ENCODE data around the gene CCDC85B.
"Not testable (repeated sequence)": the region's sequence is repeated elsewhere in the genome, so short reads cannot be mapped to it uniquely, and the experiment has no call there.

CCDC85B gene

DNA sequence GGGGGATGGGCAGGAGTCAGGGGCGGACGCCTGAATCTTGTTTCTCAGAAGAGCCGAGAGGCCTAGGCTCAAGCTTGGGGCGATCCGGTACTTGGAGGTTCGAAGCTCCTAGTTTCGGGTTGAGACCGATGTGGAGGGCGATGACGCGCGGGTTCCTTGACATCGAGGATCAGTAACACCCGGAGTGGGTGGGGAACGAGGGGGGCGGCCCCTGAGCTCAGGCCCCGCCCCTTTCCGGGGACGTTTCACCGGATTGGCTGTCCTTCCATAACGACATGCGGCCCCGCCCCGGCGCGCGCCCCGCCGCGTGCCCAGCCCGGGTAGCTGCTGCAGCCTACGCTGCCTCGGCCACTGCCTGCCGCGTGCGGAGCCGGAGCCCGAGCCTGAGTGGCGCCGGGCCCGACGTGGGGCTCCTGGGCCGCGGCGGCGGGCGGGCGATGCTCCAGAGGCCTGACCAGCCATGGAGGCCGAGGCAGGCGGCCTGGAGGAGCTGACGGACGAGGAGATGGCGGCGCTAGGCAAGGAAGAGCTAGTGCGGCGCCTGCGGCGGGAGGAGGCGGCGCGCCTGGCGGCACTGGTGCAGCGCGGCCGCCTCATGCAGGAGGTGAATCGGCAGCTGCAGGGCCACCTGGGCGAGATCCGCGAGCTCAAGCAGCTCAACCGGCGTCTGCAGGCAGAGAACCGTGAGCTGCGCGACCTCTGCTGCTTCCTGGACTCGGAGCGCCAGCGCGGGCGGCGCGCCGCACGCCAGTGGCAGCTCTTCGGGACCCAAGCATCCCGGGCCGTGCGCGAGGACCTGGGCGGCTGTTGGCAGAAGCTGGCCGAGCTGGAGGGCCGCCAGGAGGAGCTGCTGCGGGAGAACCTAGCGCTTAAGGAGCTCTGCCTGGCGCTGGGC, at the start of gene CCDC85B:
Gene CCDC85B, plus strand, starts transcription at position 350 of the 895 bp plus-strand sequence. Its CDS starts 111 bp downstream, at position 461.
- peak; percentile 98 for DNase-seq

DNA sequence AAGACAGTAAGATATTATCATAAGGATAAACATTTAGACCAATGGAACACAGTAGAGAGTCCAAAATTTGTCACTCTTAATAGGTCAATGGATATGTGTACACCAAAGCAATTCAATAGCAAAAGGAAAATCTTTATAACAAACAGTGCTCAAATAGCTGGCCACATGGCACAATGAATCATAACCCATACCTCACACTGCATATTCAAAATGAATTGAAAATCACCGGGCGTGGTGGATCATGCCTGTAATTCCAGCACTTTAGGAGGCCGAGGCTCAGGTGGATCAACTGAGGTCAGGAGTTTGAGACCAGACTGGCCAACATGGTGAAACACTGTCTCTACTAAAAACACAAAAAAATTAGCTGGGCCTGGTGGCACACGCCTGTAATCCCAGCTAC, 48.3 kb upstream of the CCDC85B start:
- no peak for DNase-seq

DNA sequence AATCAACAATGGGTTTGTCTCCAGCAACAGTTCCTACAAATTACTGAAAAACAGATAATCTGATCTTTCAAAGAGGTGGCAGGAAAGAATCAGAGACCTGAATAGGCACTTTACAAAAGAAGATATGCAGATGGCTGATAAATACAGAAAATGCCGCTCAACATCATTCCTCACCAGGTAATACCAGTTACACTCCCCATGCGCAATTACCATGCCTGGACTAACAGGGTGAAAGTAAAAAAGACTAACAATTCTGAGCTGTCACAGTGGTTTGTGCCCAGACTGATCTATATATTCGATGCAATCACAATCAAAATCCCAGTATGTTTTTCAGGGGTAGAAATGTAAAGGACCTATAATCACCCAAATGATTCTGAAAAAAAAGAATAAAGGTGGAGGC, 46.7 kb upstream of the CCDC85B start:
- DNase-seq, result no peak

DNA sequence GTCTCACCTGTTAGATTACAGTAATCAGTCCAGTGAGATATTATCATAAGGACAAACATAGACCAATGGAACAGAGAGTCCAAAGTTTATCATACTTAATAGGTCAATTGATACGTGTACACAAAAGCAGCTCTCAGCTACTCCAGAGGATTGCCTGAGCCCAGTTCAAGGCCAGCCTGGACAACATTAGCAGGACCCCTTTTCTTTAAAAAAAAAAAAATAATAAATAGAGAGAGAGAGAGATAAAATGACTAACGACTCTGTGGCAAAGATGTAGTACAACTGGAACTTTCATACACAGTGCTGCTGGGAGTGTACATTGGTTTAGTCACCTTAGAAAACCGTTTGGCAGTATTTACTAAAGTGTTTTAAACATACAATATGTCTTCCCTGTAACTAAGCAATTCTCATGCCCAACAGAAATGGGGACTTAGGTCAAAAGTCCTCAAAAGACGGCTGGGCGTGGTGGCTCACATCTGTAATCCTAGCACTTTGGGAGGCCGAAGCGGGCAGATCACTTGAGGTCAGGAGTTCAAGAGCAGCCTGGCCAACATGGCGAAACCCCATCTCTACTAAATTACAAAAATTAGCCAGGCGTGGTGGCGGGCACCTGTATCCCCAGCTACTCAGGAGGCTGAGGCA, 46.1 kb upstream of the CCDC85B start:
- no peak for DNase-seq

DNA sequence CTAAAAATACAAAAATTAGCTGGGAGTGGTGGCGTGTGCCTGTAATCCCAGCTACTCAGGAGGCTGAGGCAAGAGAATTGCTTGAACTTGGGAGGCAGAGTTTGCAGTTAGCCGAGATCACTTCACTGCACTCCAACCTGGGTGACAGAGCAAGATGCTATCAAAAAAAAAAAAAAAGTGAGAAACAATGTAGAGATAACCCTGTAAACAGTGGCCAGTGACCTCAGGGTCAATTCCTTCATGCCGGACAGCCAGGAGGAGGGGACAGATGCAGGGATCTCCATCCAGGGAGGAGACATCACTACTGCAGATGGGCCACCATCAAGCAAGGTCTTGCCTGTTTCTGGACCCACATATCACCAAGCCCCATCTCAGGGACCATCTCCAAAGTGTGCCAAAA, 42.7 kb upstream of the CCDC85B start:
- DNase-seq, result no peak

DNA sequence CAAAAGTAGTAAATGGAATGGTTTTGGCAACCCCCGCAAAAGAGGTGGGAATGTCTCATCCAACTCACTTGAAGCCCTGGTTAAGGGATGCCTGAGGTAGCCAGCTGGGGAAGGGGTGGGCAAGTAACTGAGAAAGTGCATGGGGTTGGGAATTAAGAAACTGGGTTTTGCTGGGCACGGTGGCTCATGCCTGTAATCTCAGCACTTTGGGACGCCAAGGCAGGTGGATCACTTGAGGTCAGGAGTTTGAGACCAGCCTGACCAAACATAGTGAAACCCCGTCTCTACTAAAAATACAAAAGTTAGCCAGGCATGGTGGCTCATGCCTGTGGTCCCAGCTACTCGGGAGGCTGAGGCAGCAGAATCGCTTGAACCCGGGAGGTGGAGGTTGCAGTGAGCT, 41.8 kb upstream of the CCDC85B start:
- DNase-seq, result not testable (repeated sequence)

DNA sequence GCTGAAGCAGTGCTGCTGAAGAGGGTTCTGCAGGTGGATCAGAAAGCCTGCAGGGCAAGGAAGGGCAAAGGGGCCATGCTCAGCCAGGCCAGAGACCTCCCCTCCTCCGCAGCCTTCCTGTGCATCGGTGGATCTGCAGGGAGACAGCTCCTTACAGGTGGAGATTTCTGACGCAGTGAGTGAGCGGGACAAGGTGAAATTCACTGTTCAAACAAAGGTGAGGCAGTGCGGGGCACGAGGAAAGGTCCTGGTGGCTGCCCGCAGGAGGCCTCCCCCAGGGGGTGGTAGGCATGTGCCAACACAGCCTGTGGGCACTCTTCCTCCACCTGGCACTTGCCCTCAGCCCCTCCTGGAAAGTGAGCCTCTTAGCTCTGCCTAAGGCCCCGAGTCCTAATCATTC, 41.1 kb upstream of the CCDC85B start:
- DNase-seq, result no peak

DNA sequence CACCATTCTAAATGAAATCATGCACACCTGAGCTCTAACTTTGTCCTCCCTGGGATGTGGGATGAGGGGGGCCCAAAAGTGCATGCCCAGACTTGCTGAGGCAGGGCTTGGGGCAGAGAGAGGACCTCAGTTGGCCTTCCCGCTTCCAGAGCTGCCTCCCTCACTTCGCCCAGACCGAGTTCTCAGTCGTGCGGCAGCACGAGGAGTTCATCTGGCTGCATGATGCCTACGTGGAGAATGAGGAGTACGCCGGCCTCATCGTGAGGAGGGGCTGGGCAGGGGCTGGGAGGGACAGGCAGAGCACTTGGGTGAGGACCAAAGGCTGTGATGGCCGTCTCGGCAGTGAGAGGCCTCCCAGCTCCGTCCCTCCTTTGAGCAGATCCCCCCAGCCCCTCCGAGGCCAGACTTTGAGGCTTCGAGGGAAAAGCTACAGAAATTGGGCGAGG, 40.7 kb upstream of the CCDC85B start:
- DNase-seq, result no peak

DNA sequence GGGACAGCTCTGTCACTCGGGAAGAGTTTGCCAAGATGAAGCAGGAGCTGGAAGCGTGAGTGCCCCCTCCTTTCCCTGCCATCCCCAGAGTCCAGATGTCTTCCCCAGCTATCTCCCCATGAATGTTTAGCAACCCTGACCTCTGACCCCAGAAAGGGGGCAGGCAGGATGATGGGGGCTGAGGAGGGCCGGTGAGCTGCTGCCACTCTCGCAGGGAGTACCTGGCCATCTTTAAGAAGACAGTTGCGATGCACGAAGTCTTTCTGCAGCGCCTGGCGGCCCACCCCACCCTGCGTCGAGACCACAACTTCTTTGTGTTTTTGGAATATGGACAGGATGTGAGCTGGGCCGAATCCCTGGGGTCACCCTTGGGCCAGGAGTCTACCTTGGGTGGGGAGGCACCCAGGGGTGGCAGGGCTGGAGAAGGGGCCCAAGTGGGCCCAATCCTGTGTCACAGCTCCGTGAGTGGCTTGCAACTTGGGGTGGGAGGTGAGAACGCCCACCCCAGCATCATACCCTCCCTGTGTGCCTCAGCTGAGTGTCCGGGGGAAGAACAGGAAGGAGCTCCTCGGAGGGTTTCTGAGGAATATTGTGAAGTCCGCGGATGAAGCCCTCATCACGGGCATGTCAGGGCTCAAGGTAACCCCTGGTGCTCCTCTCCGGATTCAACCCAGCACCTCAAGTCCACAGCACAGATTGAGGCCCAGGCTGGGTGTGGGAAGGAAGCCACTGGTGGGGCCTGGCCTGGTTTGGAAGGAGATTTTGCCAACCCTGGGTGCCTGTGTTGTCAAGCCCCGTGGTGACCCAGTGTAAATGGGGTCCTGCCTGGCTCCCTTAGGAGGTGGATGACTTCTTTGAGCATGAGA, 40.0 kb upstream of the CCDC85B start:
- DNase-seq, result no peak

DNA sequence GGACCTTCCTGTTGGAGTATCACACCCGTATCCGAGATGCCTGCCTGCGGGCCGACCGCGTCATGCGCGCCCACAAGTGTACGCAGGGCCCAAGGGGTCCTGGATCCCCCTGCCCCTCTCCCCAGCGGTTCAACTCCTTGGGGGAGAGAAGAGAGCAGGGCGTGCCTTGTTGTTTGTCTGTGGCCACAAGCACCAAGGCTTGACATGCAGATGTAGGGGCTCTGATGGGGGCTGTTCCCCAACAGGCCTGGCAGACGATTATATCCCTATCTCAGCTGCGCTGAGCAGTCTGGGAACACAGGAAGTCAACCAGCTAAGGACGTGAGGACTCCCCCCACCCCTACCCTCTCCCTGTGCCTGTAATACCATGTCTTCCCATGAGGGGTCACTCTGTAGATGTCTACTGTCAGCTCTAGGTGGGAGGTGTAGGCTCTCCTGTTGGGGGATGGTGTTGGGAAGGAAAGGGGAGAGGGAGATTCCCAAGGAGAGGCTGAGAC, 39.3 kb upstream of the CCDC85B start:
- DNase-seq, result peak; percentile 61

DNA sequence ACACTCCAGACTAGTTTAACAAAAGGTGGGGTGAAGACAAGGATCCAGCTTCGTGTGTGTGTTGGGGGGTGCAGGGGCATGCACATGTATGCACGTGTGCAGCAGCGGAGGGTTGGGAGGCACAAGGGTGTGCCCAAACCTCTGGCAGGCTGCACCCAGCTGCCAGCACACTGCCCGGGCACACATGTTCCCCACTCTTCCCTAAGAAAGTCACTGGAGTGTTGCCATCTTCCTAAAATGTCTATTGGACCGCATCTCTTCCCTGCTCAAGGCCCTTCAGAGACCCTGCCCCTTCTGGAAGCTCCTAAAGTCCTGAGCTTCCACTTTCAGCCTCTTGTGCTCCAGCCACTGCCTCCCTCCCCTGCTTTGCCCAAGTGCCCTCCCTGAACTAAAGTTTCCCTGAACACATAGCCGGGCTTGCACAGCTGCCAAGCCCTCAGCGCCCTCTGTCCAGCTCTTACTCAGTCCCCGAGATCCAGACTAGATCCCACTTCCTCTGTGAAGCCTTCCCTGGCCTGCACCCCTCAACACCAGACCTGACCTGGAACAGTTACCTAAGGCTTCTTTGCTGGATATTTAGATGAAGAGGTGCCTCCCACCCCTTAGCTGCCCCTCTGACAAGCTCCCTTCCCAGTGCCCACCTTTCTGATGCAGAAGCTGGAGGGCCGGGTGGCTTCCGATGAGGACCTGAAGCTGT, 38.5 kb upstream of the CCDC85B start:
- no peak for DNase-seq

DNA sequence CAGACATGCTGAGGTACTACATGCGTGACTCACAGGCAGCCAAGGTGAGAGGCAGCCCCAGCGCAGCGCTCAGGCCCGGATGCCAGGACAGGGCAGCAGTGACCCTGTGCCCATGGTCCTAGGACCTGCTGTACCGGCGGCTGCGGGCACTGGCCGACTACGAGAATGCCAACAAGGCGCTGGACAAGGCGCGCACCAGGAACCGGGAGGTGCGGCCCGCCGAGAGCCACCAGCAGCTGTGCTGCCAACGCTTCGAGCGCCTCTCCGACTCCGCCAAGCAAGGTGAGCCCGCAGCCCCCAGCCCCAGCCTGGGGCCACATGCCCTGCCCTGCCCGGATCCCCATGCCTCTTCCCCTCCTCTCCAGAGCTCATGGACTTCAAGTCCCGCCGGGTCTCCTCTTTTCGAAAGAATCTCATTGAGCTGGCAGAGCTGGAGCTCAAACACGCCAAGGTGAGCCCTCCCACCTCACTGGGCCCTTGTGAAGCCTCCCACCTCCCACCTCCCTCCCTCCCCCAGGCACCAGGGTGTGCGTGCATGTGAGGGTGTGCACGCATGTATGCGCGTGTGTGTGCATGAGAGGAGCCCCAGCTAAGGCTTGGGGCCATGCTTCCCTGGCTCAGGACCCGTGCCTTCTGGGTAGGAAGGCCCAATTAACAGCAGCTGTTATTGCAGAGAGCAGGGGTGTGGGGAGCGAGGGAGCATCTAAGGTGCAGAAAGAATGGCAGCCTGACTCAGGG, 37.8 kb upstream of the CCDC85B start:
- no peak for DNase-seq

DNA sequence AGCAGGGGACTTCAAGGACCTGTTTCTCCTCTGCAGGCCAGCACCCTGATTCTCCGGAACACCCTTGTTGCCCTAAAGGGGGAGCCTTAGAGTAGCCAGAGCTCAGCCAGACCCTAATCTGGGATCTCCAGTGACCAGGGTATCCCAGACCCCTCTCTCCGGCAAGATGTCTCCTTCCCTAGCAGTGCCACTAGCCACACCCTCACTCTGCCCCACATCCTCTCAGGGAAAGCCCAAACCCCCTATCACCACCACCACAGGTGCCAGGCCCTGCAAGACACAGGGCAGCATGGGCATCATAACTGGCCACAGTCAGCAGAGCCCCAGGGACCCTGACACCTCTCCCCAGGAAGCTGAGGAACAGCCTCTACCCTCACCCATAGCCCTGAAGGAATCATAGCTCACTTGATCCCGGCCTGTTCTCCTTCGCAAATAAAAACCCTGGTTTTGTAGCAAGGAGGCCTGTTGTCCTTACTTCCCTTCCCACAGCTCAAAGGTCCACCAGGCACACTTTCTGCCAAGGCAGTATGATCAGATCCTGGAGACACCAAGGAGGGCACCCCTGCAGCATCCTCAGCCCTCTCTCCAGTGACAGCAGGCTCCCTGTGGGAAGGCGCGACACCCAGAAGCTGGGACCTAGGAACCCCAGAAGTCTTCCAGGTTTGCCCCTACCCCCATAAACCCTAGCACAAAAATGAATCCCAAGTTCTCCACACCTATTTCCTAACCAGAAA, 37.1 kb upstream of the CCDC85B start:
- no peak for DNase-seq

DNA sequence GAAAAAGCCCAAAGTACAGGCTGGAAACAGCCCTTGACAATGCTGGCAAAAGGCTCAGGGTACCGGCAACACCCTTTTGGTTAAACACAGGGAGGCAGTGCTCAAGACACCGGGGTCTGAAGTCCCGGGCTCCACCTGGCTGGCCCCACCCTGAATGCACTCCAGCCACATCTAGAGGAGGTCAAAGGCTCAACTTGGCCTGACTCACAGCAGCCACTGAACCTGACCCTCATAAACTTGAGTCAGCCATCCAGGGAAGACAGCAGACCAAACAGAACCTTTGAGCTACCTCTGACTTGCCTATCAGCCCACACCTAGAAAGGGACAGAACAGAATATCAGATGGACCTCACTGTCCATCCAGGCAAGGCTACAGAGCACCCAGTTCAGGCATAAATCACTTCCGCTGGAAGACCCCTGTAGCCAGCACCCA, 36.3 kb upstream of the CCDC85B start:
- no peak for DNase-seq

DNA sequence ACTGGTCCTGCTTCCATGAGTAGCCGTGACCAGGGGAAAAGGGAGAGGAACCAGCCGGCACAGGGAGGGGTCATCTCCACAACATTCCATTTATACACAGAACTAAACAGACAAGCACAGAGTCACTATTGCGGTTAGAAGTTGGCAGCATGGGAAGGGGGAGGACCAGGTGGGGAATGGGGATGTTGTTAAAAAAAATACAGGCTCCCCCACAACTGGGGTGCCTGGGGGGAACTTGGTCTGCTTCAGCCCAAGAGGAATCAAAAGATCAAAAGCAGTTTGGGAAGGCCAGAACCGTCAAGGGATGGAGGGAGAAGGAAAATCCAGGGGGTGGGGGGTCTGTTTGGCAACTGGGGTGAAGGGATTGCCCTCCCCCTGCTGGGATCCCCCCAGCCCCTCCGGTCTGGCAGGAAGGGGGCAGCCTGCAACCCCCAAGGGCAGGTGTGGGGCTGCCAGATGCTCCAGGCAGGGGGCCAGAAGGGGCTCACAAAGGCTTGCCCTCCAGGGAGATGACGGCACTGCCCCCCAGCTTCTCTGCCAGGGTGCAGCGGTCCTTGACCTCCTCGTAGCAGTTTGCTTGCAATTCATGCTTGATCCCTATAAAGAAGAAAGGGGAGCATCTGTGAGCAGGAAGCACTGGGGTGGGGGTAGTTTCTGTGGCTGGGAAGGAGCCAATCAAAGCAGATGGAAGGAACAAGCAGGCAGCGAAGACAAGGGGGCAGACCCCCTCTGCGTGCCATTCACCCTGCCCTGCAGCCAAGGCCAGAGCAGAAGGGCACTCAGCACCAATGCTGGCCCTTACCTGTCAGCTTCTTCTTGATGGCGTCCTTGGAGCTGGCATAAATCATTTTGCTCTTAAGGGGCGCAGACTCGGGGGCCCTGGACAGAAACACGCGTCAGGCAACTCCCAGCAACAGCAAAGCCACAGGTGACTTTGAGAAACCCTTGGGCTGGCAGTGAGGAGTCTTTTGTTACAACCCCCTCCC, 35.3 kb upstream of the CCDC85B start:
- no peak for DNase-seq

DNA sequence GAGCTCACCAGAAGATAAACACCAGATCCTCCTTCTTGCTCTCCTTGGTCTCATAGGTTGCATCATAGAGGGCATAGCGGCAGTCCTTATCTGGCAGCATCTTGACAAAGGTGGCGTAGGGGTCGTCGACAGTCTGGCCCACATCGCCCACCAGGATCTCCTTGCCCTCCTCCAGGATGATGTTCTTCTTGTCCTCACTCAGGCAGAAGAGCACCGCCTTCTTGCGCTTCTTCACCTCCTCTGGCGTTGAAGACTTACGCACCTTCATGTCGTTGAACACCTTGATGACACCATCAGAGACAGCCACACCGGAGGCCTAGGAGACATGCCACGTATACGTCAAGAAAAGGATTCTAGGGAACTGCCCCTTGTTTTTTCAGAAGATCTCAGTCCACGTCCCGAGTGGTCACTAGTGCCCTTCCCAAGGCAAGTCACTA, 34.5 kb upstream of the CCDC85B start:
- no peak for DNase-seq

DNA sequence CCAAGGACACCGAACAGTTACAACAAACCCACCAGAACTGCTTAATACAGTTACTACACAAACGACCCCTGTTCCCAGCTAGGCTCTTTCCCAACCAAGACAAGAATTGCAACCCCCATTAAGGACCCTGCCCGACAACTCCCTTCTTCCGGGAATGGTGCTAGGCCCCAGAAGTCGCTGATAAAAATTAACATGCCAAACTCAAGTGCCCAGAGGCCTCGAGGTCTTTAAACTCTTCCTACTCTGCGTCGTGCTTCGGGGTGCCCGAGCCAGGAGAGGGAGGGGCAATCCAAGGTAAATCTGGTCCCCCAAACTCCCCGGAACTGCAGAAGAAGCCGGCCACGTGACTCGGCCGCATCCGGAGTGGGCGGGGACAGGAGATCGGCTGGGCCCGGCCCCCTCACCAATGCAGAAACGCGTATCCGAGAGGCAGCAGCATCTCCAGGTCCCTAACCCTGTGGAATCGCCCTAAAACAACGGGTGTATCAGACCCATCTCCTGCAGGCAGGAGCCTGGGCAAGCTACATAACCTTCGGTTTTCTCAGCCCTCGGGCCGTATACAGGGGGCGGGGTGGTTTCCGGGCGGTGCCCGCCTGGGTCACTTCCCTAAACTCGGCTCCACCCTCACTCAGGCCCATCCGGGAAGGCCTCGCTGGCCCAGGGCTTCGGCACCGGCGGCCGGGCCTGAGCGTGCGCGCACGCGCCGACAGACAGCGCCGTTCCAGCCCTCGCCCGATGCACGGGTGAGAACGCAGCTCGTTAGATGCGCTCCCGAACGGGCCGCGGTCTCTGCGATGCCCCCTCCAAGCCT, 33.6 kb upstream of the CCDC85B start:
- DNase-seq, result peak; percentile 92

DNA sequence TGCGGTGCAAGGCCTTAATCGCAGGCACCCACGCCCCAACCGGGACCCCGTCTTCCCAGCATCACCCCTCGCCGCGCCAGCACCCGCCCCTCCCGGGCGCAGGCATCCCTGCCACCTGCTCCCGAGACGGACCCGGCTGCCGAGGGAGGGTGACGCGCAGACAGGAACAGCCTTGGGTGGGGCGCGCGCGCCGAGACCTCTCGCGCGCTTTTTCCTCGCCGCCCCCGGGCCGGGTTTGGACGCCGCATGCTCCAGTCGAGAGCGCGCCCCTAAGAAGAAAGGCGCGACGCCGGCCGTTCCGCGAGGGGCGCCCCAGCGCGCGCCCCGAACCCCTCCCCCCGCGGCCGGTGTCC, 33.0 kb upstream of the CCDC85B start:
- peak; percentile 76 for DNase-seq

All from hematopoietic multipotent progenitor cell treated with erythropoietin and hydrocortisone succinate and interleukin-3 and kit ligand, for 4 days (in vitro differentiated cells).